Kasumi-1 (cell line): ENCODE measurements around the gene MDGA2.

Source experiments
- DNase-seq, 2 experiments: peaks; one replicate each; lab custom pipeline; 2025; lab: John Stamatoyannopoulos, UW

Gene MDGA2

GRCh38 chr14:47619392-47619791 is 56.0 kb downstream of the MDGA2 start:
- DNase-seq: no peak

GRCh38 chr14:47606566-47606965 is 68.8 kb downstream of the MDGA2 start:
- DNase-seq: no peak

GRCh38 chr14:47596860-47597259 is 78.5 kb downstream of the MDGA2 start:
- DNase-seq: no peak

GRCh38 chr14:47596232-47596631 is 79.2 kb downstream of the MDGA2 start:
- DNase-seq: no peak

GRCh38 chr14:47595552-47595951 is 79.9 kb downstream of the MDGA2 start:
- no peak for DNase-seq

GRCh38 chr14:47590767-47591495 is 84.5 kb downstream of the MDGA2 start:
- no peak for DNase-seq

- DNase-seq: no peak
These were observed 90.0 kb downstream of the MDGA2 start for GRCh38 chr14:47585447-47585846.

GRCh38 chr14:47567273-47567672 is 108.1 kb downstream of the MDGA2 start:
- DNase-seq: no peak

GRCh38 chr14:47557894-47558293 is 117.5 kb downstream of the MDGA2 start:
- DNase-seq: no peak

GRCh38 chr14:47555333-47555732 is 120.1 kb downstream of the MDGA2 start:
- no peak for DNase-seq

- no peak for DNase-seq
These were observed 125.5 kb downstream of the MDGA2 start for GRCh38 chr14:47549886-47550285.

GRCh38 chr14:47543459-47543858 is 131.9 kb downstream of the MDGA2 start:
- DNase-seq: no peak

- no peak for DNase-seq
These were observed 133.7 kb downstream of the MDGA2 start for GRCh38 chr14:47541662-47542061.

- DNase-seq: peak; percentile 25 to 51
These were observed 136.4 kb downstream of the MDGA2 start for GRCh38 chr14:47539031-47539461.

GRCh38 chr14:47536341-47536740 is 139.1 kb downstream of the MDGA2 start:
- no peak for DNase-seq

GRCh38 chr14:47526591-47527244 is 148.7 kb downstream of the MDGA2 start:
- no peak for DNase-seq

- DNase-seq: no peak
These were observed 150.9 kb downstream of the MDGA2 start for GRCh38 chr14:47524524-47524923.

- no peak for DNase-seq
These were observed 155.0 kb downstream of the MDGA2 start for GRCh38 chr14:47520382-47520781.

- no peak for DNase-seq
These were observed 163.6 kb downstream of the MDGA2 start for GRCh38 chr14:47511829-47512228.

- no peak for DNase-seq
These were observed 165.4 kb downstream of the MDGA2 start for GRCh38 chr14:47509957-47510356.

GRCh38 chr14:47507861-47508260 is 167.5 kb downstream of the MDGA2 start:
- no peak for DNase-seq

- DNase-seq: no peak
These were observed 175.0 kb downstream of the MDGA2 start for GRCh38 chr14:47500369-47500768.

- no peak for DNase-seq
These were observed 184.6 kb downstream of the MDGA2 start for GRCh38 chr14:47490766-47491165.

GRCh38 chr14:47490353-47490752 is 185.1 kb downstream of the MDGA2 start:
- no peak for DNase-seq
